ENCODE results near the gene MDM2. TPM values are rescaled to one million over a fixed set of nuclear protein-coding genes. Genes with fewer than 3 reads are reported as not detected.

MDM2 gene
- total RNA-seq, 3 donors from 2014 or later, result 69.4 to 73.3 (median 71.8) TPM

DNA sequence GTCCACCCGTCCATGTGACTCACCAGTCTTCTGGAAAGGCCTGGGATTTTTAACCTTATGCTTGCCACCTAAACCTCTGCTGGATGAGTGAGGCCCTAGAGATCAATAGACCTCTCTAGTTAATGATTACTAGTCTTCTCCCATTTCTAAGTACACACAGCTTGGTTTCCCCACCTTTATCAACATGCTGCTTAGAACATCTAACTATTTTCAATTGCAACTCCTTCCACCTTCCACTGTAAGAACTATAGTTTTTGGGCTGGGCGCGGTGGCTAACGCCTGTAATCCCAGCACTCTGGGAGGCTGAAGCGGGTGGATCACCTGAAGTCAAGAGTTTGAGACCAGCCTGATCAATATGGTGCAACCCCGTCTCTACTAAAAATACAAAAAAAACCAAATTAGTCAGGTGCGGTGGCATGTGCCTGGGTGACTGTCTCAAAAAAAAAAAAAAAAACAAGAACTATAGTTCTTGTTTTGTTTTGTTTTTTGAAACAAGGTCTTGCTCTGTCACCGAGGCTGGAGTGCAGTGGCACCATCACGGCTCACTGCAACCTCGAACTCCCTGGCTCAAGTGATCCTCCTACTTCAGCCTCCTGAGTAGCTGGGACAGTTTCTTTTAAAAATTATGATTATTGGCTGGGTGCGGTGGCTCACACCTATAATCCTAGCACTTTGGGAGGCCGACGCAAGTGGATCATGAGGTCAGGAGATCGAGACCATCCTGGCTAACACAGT lies 18.7 kb upstream of the MDM2 start:
- DNase-seq (ENCODE audit: low spot score in 2 of 2), result no peak
- H3K36me3 ChIP-seq, result no peaks in the 10 kb centered on the region
- no peaks in the 10 kb centered on the region for H3K27me3 ChIP-seq
- H3K4me1 ChIP-seq, result no peaks in the 10 kb centered on the region
- intact Hi-C loops (cut with DNase I; ENCODE audit: low total_unique reads), result no loop called here
- no peak overlapping the region for H3K27ac ChIP-seq
- TF ChIP-seq POLR2A (IDR thresholded peaks at IDR 0.05), result no peak
- TF ChIP-seq CTCF (IDR thresholded peaks at IDR 0.05), result no peak
- TF ChIP-seq POLR2AphosphoS5 (IDR thresholded peaks at IDR 0.05), result no peak
- no peak overlapping the region for H3K4me3 ChIP-seq
- no peaks in the 10 kb centered on the region for H3K9me3 ChIP-seq

GRCh38 chr12:68790081-68790951 lies 17.7 kb upstream of the MDM2 start:
- Histone ChIP-seq H3K27ac (no peak overlapping the region), H3K27me3 (no peaks in the 10 kb centered on the region), H3K4me3 (no peak overlapping the region), H3K9me3 (no peaks in the 10 kb centered on the region), H3K4me1 (no peaks in the 10 kb centered on the region), H3K36me3 (no peaks in the 10 kb centered on the region)
- intact Hi-C loops (cut with DNase I; ENCODE audit: low total_unique reads), result loop anchor here (10.0 kb wide), 1 partner anchor 1806 kb away; no protein-coding TSS in a partner anchor
- TF ChIP-seq POLR2A (IDR thresholded peaks at IDR 0.05) (no peak), CTCF (IDR thresholded peaks at IDR 0.05) (no peak)
- no peak for DNase-seq (ENCODE audit: low spot score in 2 of 2)

DNA sequence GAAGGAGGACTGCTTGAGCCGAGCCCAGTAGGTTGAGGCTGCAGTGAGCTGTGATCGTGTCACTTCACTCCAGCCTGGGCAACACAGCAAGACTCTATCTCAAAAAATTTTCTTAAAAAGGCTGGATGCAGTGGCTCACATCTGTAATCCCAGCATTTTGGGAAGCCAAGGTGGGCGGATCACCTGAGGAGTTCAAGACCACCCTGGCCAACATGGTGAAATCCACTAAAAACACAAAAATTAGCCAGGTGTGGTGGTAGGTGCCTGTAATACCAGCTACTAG lies 17.1 kb upstream of the MDM2 start:
- intact Hi-C loops (cut with DNase I; ENCODE audit: low total_unique reads), result loop anchor here (10.0 kb wide), 1 partner anchor 1806 kb away; no protein-coding TSS in a partner anchor
- no peak for DNase-seq (ENCODE audit: low spot score in 2 of 2)
- no peak for TF ChIP-seq POLR2A (IDR thresholded peaks at IDR 0.05)

DNA sequence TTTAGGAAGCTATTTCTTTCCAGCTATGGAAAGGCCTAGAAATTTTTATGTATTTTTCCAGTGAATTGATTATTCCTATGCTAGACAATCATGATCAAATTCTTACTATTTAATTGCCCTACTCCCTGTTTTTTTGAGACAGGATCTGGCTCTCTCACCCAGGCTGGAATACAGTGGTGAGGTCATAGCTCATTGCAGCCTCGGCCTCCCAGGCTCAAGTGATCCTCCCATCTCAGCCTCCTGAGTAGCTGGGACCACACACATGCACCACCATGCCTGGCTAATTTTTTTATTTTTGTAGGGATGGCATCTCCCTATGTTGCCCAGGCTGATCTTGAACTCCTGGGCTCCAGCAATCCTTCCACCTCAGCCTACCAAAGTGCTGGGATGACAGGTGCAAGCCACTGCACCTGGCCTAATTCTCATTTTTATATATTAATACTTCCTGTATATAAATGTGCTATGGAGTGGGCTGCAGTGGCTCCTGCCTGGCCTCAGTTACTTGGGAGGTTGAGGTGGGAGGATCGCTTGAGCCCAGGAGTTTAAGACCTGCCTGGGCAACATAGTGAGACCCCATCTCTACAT lies 16.0 kb upstream of the MDM2 start:
- H3K27ac ChIP-seq, result no peak overlapping the region
- H3K4me1 ChIP-seq, result no peaks in the 10 kb centered on the region
- DNase-seq (ENCODE audit: low spot score in 2 of 2), result no peak
- no peak overlapping the region for H3K4me3 ChIP-seq
- TF ChIP-seq POLR2A (IDR thresholded peaks at IDR 0.05) (no peak), CTCF (IDR thresholded peaks at IDR 0.05) (no peak), POLR2AphosphoS5 (IDR thresholded peaks at IDR 0.05) (no peak)
- no peaks in the 10 kb centered on the region for H3K27me3 ChIP-seq
- no peaks in the 10 kb centered on the region for H3K9me3 ChIP-seq
- no peaks in the 10 kb centered on the region for H3K36me3 ChIP-seq
- intact Hi-C loops (cut with DNase I; ENCODE audit: low total_unique reads), result loop anchor here (10.0 kb wide), 1 partner anchor 1807 kb away; no protein-coding TSS in a partner anchor

More for the DNA sequence above, 17.1 kb upstream of the MDM2 start:
- H3K9me3 ChIP-seq, result no peaks in the 10 kb centered on the region
- no peak overlapping the region for H3K27ac ChIP-seq
- no peak overlapping the region for H3K4me3 ChIP-seq
- H3K4me1 ChIP-seq, result no peaks in the 10 kb centered on the region
- H3K27me3 ChIP-seq, result no peaks in the 10 kb centered on the region
- H3K36me3 ChIP-seq, result no peaks in the 10 kb centered on the region

GRCh38 chr12:68792952-68793351 lies 15.0 kb upstream of the MDM2 start:
- intact Hi-C loops (cut with DNase I; ENCODE audit: low total_unique reads), result loop anchor here (10.0 kb wide), 1 partner anchor 1808 kb away; no protein-coding TSS in a partner anchor
- Histone ChIP-seq H3K9me3 (no peaks in the 10 kb centered on the region), H3K27me3 (no peaks in the 10 kb centered on the region), H3K27ac (peak overlapping the region in 1 of 2 donors; percentile 40), H3K36me3 (no peaks in the 10 kb centered on the region), H3K4me3 (no peak overlapping the region), H3K4me1 (no peaks in the 10 kb centered on the region)
- TF ChIP-seq POLR2AphosphoS5 (IDR thresholded peaks at IDR 0.05), result no peak
- no peak for TF ChIP-seq POLR2A (IDR thresholded peaks at IDR 0.05)
- no peak for TF ChIP-seq CTCF (IDR thresholded peaks at IDR 0.05)
- no peak for DNase-seq (ENCODE audit: low spot score in 2 of 2)

Data from breast epithelium (tissue), 4 donors.